Trophoblast cell (in vitro differentiated cells and primary cell): ENCODE measurements around the gene ZNF488.

Experiments used
- DNase-seq, 2 donors: peaks; one replicate each; pipeline ENCODE4 v3.0.0-alpha.2; 2016
- H2AFZ ChIP-seq: 2 replicates; pipeline ENCODE4 v1.6.1; 2013; ENCODE audit warnings: low read length, moderate library complexity, mild to moderate bottlenecking; ENCODE audit not compliant: insufficient read depth, poor library complexity
- H2AK5ac ChIP-seq: 2 replicates; pipeline ENCODE4 v1.6.1; 2013; ENCODE audit warnings: mild to moderate bottlenecking, low read length
- H2BK120ac ChIP-seq: 2 replicates; pipeline ENCODE4 v1.6.1; 2013; ENCODE audit warnings: low read length, mild to moderate bottlenecking, moderate library complexity; ENCODE audit not compliant: insufficient read depth, poor library complexity
- H2BK12ac ChIP-seq: 2 replicates; pipeline ENCODE4 v1.6.1; 2013; ENCODE audit warnings: mild to moderate bottlenecking, low read length, moderate library complexity
- H2BK5ac ChIP-seq: 2 replicates; pipeline ENCODE4 v1.6.1; 2013; ENCODE audit warnings: low read length, low read depth, moderate library complexity, mild to moderate bottlenecking; ENCODE audit not compliant: poor library complexity
- H3K14ac ChIP-seq: 2 replicates; pipeline ENCODE4 v1.6.1; 2013; ENCODE audit warnings: mild to moderate bottlenecking, low read length
- H3K18ac ChIP-seq: 2 replicates; pipeline ENCODE4 v1.6.1; 2013; ENCODE audit warnings: mild to moderate bottlenecking, low read length
- H3K23ac ChIP-seq: 2 replicates; pipeline ENCODE4 v1.6.1; 2013; ENCODE audit warnings: low read length
- H3K27ac ChIP-seq: 2 replicates; pipeline ENCODE4 v1.5.1; 2013; ENCODE audit warnings: low read depth, mild to moderate bottlenecking, inconsistent platforms, low read length, moderate library complexity
- H3K27me3 ChIP-seq: 2 replicates; pipeline ENCODE4 v1.6.1; 2013; ENCODE audit warnings: inconsistent platforms, mild to moderate bottlenecking, low read length, moderate library complexity; ENCODE audit not compliant: insufficient read depth
- H3K36me3 ChIP-seq, 2 experiments: 1 replicate in 1 of 2; 2 replicates in 1 of 2; pipeline ENCODE4 v1.6.1; 2013; ENCODE audit warnings: low read length in 2 of 2, mild to moderate bottlenecking in 2 of 2, moderate library complexity in 1 of 2; ENCODE audit not compliant: insufficient read depth in 2 of 2, control insufficient read depth in 1 of 2
- H3K4ac ChIP-seq: 2 replicates; pipeline ENCODE4 v1.6.1; 2013; ENCODE audit warnings: low read depth, mild to moderate bottlenecking, low read length, moderate library complexity
- H3K4me1 ChIP-seq, 2 experiments: 1 replicate in 1 of 2; 2 replicates in 1 of 2; pipeline ENCODE4 v1.6.1; 2013; ENCODE audit warnings: low read length in 2 of 2, mild to moderate bottlenecking in 2 of 2, moderate library complexity in 1 of 2; ENCODE audit not compliant: insufficient read depth in 2 of 2, control insufficient read depth in 1 of 2
- H3K4me2 ChIP-seq: 2 replicates; pipeline ENCODE4 v1.6.1; 2013; ENCODE audit warnings: inconsistent platforms, mild to moderate bottlenecking, low read length, moderate library complexity
- H3K4me3 ChIP-seq: 2 replicates; pipeline ENCODE4 v1.5.1; 2013; ENCODE audit warnings: mild to moderate bottlenecking, low read depth, low read length, inconsistent platforms
- H3K79me1 ChIP-seq: one replicate; pipeline ENCODE4 v1.6.1; 2013; ENCODE audit warnings: low read length
- H3K79me2 ChIP-seq: 2 replicates; pipeline ENCODE4 v1.6.1; 2013; ENCODE audit warnings: low read length, mild to moderate bottlenecking; ENCODE audit not compliant: control insufficient read depth, insufficient read depth, poor library complexity
- H3K9ac ChIP-seq: 2 replicates; pipeline ENCODE4 v1.6.1; 2013; ENCODE audit warnings: mild to moderate bottlenecking, low read length
- H3K9me3 ChIP-seq: 2 replicates; pipeline ENCODE4 v1.6.1; 2013; ENCODE audit warnings: low read depth, mild to moderate bottlenecking, control low read depth, inconsistent platforms, low read length; ENCODE audit not compliant: insufficient read depth
- H4K12ac ChIP-seq: 2 replicates; pipeline ENCODE4 v1.6.1; 2013; ENCODE audit warnings: low read depth, mild to moderate bottlenecking, low read length, moderate library complexity
- H4K8ac ChIP-seq: 2 replicates; pipeline ENCODE4 v1.6.1; 2013; ENCODE audit warnings: low read depth, mild to moderate bottlenecking, low read length, moderate library complexity
- H4K91ac ChIP-seq: one replicate; pipeline ENCODE4 v1.6.1; 2013; ENCODE audit warnings: low read depth, mild to moderate bottlenecking, low read length, moderate library complexity
- WGBS: extraction: QIAGEN DNeasy Blood & Tissue Kit; methylation state at CpG from one replicate; pipeline ENCODE4 v1.1.7; 2013; ENCODE audit warnings: missing lambda C conversion rate; ENCODE audit not compliant: insufficient read length, insufficient coverage; ENCODE audit errors: extremely low coverage; 5-methylcytosine and 5-hydroxymethylcytosine counted together

The ZNF488 gene

GRCh38 chr10:47344996-47345870, 38.9 kb downstream of the ZNF488 start:
- WGBS, result no CpG with 5 or more reads among the region's 13 CpGs
- Histone ChIP-seq H3K4ac (no peak overlapping the region), H3K79me1 (no peaks in the 10 kb centered on the region), H3K4me2 (no peak overlapping the region), H3K27me3 (no peaks in the 10 kb centered on the region), H3K4me3 (no peak overlapping the region), H3K9me3 (no peaks in the 10 kb centered on the region), H3K4me1 (no peaks in the 10 kb centered on the region), H3K27ac (no peak overlapping the region), H4K91ac (no peak overlapping the region), H2BK5ac (no peak overlapping the region), H3K14ac (no peak overlapping the region), H3K18ac (no peak overlapping the region), H2AK5ac (no peak overlapping the region), H2BK120ac (no peak overlapping the region), H4K8ac (no peak overlapping the region), H2AFZ (no peak overlapping the region), H4K12ac (no peak overlapping the region), H3K36me3 (no peaks in the 10 kb centered on the region), H3K9ac (no peak overlapping the region), H2BK12ac (no peak overlapping the region), H3K23ac (no peak overlapping the region), H3K79me2 (no peaks in the 10 kb centered on the region)
- no peak for DNase-seq

- no peak overlapping the region for H3K14ac ChIP-seq
- H3K79me1 ChIP-seq, result no peaks in the 10 kb centered on the region
These were observed 43.4 kb downstream of the ZNF488 start for GRCh38 chr10:47340608-47341170.

GRCh38 chr10:47339759-47340607, 44.1 kb downstream of the ZNF488 start:
- no peak overlapping the region for H2AFZ ChIP-seq
- no peak overlapping the region for H2AK5ac ChIP-seq
- H3K36me3 ChIP-seq, result no peaks in the 10 kb centered on the region
- no peak overlapping the region for H3K4me3 ChIP-seq
- H3K4me1 ChIP-seq, result no peaks in the 10 kb centered on the region
- no peak for DNase-seq
- H2BK5ac ChIP-seq, result no peak overlapping the region
- no peak overlapping the region for H3K18ac ChIP-seq
- no peak overlapping the region for H3K23ac ChIP-seq
- H3K27ac ChIP-seq, result no peak overlapping the region
- H2BK120ac ChIP-seq, result no peak overlapping the region
- no peak overlapping the region for H4K8ac ChIP-seq
- H3K79me2 ChIP-seq, result no peaks in the 10 kb centered on the region
- H4K91ac ChIP-seq, result no peak overlapping the region
- no peak overlapping the region for H3K4me2 ChIP-seq
- H3K27me3 ChIP-seq, result no peaks in the 10 kb centered on the region
- H2BK12ac ChIP-seq, result no peak overlapping the region
- no peaks in the 10 kb centered on the region for H3K9me3 ChIP-seq
- no peak overlapping the region for H3K4ac ChIP-seq
- no peaks in the 10 kb centered on the region for H3K79me1 ChIP-seq
- no CpG with 5 or more reads among the region's 15 CpGs for WGBS
- H3K9ac ChIP-seq, result no peak overlapping the region
- H3K14ac ChIP-seq, result no peak overlapping the region
- no peak overlapping the region for H4K12ac ChIP-seq

More at GRCh38 chr10:47340608-47341170, 43.4 kb downstream of the ZNF488 start:
- Histone ChIP-seq H2AK5ac (no peak overlapping the region), H2AFZ (no peak overlapping the region), H4K12ac (no peak overlapping the region), H3K4ac (no peak overlapping the region), H3K4me2 (no peak overlapping the region), H3K23ac (no peak overlapping the region), H4K8ac (no peak overlapping the region), H3K27me3 (no peaks in the 10 kb centered on the region), H3K9ac (no peak overlapping the region), H4K91ac (no peak overlapping the region), H3K4me1 (no peaks in the 10 kb centered on the region), H2BK12ac (no peak overlapping the region), H2BK120ac (no peak overlapping the region), H3K18ac (no peak overlapping the region), H3K27ac (no peak overlapping the region), H3K36me3 (no peaks in the 10 kb centered on the region), H2BK5ac (no peak overlapping the region), H3K9me3 (no peaks in the 10 kb centered on the region), H3K79me2 (no peaks in the 10 kb centered on the region), H3K4me3 (no peak overlapping the region)
- DNase-seq, result peak; percentile 52 to 79
- no CpG with 5 or more reads among the region's 5 CpGs for WGBS

- H3K4me2 ChIP-seq, result no peak overlapping the region
- no peaks in the 10 kb centered on the region for H3K4me1 ChIP-seq
- no peak overlapping the region for H3K4ac ChIP-seq
- H2AFZ ChIP-seq, result no peak overlapping the region
- no peaks in the 10 kb centered on the region for H3K9me3 ChIP-seq
- H3K79me1 ChIP-seq, result no peaks in the 10 kb centered on the region
- no peak overlapping the region for H2BK12ac ChIP-seq
- H2AK5ac ChIP-seq, result no peak overlapping the region
- H4K12ac ChIP-seq, result no peak overlapping the region
- no peak overlapping the region for H3K14ac ChIP-seq
- no peak overlapping the region for H3K9ac ChIP-seq
- no peak overlapping the region for H3K4me3 ChIP-seq
- no peak overlapping the region for H3K23ac ChIP-seq
- no peaks in the 10 kb centered on the region for H3K79me2 ChIP-seq
- H4K8ac ChIP-seq, result no peak overlapping the region
- no peak overlapping the region for H4K91ac ChIP-seq
- H3K27me3 ChIP-seq, result no peaks in the 10 kb centered on the region
- no peak overlapping the region for H2BK5ac ChIP-seq
- no peak overlapping the region for H3K27ac ChIP-seq
- no CpG with 5 or more reads among the region's 8 CpGs for WGBS
- no peak overlapping the region for H2BK120ac ChIP-seq
- H3K36me3 ChIP-seq, result no peaks in the 10 kb centered on the region
- DNase-seq, result no peak
- H3K18ac ChIP-seq, result no peak overlapping the region
These were observed 44.8 kb downstream of the ZNF488 start for GRCh38 chr10:47339186-47339735.
